IPS-18c (cell line): Measurements from ENCODE around the gene ITGA11.

ENCODE experiments used
- H3K4me3 ChIP-seq: 2 replicates; pipeline ENCODE4 v1.7.0; 2013; ENCODE audit warnings: low read depth, mild to moderate bottlenecking, low read length, moderate library complexity; ENCODE audit not compliant: insufficient read depth
- H3K9me3 ChIP-seq: one replicate; pipeline ENCODE4 v1.6.1; 2013; ENCODE audit warnings: mild to moderate bottlenecking, low read length, moderate library complexity; ENCODE audit not compliant: control insufficient read depth, insufficient read depth

ITGA11 gene

GRCh38 chr15:68319997-68320396, 112.0 kb downstream of the ITGA11 start:
- H3K4me3 ChIP-seq = no peak overlapping the region
- peaks cover 2% of the 10 kb centered on the region for H3K9me3 ChIP-seq

GRCh38 chr15:68318931-68319909, 112.7 kb downstream of the ITGA11 start:
- Histone ChIP-seq H3K4me3 (no peak overlapping the region), H3K9me3 (peaks cover 2% of the 10 kb centered on the region)

- H3K4me3 ChIP-seq = no peak overlapping the region
Measured at GRCh38 chr15:68318008-68318835, 113.7 kb downstream of the ITGA11 start.

GRCh38 chr15:68317281-68318007, 114.5 kb downstream of the ITGA11 start:
- Histone ChIP-seq H3K4me3 (no peak overlapping the region), H3K9me3 (peaks cover 2% of the 10 kb centered on the region)

More at GRCh38 chr15:68318008-68318835, 113.7 kb downstream of the ITGA11 start:
- peaks cover 2% of the 10 kb centered on the region for H3K9me3 ChIP-seq

GRCh38 chr15:68316061-68316804, 115.7 kb downstream of the ITGA11 start:
- peaks cover 2% of the 10 kb centered on the region for H3K9me3 ChIP-seq
- H3K4me3 ChIP-seq = peak overlapping the region; percentile 24; the same call in 1 of the 2 replicates

GRCh38 chr15:68315495-68316031, 116.4 kb downstream of the ITGA11 start:
- H3K9me3 ChIP-seq = peaks cover 2% of the 10 kb centered on the region
- H3K4me3 ChIP-seq = no peak overlapping the region; the same call in 1 of the 2 replicates

GRCh38 chr15:68315035-68315434, 116.9 kb downstream of the ITGA11 start:
- H3K4me3 ChIP-seq = no peak overlapping the region

GRCh38 chr15:68314563-68314962, 117.4 kb downstream of the ITGA11 start:
- Histone ChIP-seq H3K4me3 (no peak overlapping the region), H3K9me3 (no peaks in the 10 kb centered on the region)

More at GRCh38 chr15:68315035-68315434, 116.9 kb downstream of the ITGA11 start:
- H3K9me3 ChIP-seq = no peaks in the 10 kb centered on the region

GRCh38 chr15:68313501-68314410, 118.2 kb downstream of the ITGA11 start:
- H3K9me3 ChIP-seq = no peaks in the 10 kb centered on the region

GRCh38 chr15:68312701-68313204, 119.2 kb downstream of the ITGA11 start:
- Histone ChIP-seq H3K4me3 (no peak overlapping the region), H3K9me3 (no peaks in the 10 kb centered on the region)

More at GRCh38 chr15:68313501-68314410, 118.2 kb downstream of the ITGA11 start:
- H3K4me3 ChIP-seq = no peak overlapping the region

- Histone ChIP-seq H3K4me3 (no peak overlapping the region), H3K9me3 (no peaks in the 10 kb centered on the region)
Measured at GRCh38 chr15:68311859-68312557, 120.0 kb downstream of the ITGA11 start.

GRCh38 chr15:68311464-68311835, 120.5 kb downstream of the ITGA11 start:
- Histone ChIP-seq H3K9me3 (no peaks in the 10 kb centered on the region), H3K4me3 (no peak overlapping the region)

GRCh38 chr15:68310804-68311463, 121.0 kb downstream of the ITGA11 start:
- Histone ChIP-seq H3K9me3 (no peaks in the 10 kb centered on the region), H3K4me3 (no peak overlapping the region)

GRCh38 chr15:68310178-68310803, 121.7 kb downstream of the ITGA11 start:
- Histone ChIP-seq H3K4me3 (no peak overlapping the region), H3K9me3 (no peaks in the 10 kb centered on the region)
